COLO829 (cell line): ENCODE results near the gene BNIP3.
"Not testable (repeated sequence)": the region's sequence is repeated elsewhere in the genome, so short reads cannot be mapped to it uniquely, and the experiment has no call there.

Source experiments
- DNase-seq: peaks from one replicate; pipeline ENCODE4 v3.0.0; 2012; ENCODE audit warnings: low spot score

BNIP3 gene

DNA sequence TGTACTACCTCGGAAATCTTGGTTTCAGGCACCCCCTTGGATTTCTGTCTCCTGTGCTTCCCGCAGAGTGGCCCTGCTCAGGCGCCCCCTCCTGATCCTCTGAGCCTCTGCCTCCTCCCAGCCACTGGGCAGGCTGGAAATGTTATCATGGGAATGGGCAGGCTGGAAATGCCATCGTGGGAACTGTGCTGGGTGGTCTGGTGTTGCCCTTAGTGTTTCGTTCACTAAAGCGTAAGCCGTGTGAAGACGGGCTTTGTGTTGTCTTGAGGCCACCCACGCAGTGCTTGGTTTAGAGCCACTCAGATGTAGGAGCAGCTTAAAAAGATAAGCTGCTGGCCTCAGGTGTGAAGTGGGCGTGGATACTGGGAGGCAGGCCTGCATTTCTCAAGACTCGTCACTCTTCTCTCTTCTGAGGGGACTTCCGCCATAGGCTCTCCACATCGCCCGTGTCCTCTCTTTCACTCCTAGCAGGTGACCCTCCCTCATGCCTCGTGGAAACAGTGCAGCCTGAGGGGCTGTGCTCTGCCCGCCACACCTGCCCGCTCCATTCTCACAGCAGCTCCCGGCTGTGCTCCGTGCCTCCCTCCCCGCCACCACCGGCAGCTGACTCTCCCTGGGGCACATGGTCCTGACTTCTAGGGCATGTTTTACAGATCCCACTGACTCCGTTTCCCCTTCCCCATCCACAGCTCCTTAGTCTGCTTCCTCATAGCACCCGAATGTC is 52.4 kb downstream of the BNIP3 start:
- no peak for DNase-seq

DNA sequence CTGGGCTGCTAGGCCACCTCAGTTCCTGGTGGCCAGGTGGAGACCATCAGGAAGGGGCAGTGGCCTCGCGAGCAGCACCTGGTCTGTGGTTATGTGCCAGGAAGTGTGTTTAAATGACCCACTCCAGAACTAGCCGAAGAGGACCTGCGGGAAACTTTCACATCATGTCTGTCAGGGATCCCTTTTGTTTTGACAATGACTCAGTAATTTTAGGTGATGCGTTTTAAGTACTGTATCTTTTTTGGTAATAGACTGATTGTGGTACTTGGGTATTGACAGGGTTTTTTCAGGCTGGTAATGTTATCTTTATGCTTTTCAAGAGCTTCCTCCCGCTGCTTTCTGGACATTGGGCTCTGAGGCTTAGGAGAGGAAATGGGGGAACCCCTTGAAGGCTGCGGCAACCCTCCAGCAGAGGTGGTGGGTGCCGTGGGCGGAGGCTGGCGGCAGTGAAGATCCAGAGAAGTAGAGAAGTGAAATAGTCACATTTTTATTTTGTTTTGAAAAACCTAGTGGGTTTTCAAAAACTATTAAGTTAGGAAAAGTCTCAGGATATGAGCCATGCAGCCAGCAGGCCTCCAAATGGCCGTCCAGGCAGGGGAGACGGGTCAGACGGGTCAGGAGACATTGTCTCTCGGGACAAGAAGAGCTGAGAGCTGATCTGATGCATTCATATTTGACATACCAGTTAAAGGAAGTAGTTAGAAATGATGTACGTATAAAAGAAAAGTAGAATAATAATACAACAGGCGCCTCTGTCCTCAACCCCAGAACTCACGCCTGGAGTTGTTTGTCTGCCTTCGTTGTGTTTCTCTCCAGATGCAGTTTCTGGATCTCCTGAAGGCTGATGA is 53.3 kb downstream of the BNIP3 start:
- DNase-seq = no peak

DNA sequence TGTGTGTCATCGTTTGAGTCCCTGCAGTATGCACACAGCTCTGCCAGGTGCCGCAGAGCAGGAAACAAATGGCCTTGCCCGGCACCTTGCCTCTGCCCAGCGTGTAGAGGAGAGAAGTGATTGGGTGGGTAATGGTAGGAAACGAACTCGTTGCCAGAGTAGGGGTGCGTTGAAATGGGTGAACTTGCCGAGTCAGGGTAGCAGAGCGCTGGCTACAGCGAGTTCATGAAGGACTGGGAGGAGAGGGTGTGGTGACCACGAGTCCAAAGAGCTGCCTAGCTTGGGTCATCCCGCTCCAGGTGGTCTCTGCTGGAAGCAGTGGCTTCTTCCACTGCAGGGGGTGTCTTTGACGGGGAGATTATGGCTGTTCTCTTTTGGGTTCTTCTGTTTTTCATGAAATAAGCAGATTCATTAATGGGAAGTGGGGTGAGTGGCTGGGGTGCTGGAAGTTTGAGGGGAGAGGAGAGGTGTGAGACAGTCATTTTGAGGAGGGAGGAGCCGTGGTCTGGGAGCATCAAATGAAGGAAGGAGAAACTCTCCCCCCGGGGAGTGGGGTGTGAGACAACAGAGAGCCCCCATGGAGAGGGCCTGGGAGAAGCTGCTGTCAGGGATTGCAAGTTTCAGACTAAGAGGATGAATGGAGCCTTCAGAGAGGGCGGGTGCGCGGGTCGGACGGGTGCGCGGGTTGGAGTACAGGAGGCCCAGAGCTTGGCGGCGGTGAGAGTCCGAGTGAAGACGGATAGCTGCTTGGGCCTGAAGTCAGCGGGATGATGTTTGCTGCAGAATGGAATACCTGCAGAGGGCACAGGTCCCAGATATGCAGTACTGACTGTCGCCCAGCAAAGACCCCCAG is 54.8 kb downstream of the BNIP3 start:
- no peak for DNase-seq

DNA sequence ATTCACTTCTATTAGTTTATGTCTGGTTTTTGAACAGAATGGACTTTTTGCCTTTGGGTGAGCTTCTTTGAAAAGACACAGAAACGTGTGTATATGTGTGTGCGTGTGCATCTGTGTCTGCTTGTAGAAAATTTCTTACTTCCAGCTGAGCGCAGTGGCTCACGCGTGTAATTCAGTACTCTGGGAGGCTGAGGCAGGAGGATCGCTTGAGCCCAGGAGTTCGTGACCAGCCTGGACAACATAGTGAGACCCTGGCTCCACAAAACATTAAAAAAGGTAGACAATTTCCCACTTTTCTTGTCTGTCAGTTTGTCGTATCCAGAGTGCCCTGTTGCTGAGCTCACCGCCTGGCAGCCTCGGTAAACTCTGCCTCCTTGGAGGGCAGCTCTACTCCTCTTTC is 55.5 kb downstream of the BNIP3 start:
- DNase-seq = no peak

DNA sequence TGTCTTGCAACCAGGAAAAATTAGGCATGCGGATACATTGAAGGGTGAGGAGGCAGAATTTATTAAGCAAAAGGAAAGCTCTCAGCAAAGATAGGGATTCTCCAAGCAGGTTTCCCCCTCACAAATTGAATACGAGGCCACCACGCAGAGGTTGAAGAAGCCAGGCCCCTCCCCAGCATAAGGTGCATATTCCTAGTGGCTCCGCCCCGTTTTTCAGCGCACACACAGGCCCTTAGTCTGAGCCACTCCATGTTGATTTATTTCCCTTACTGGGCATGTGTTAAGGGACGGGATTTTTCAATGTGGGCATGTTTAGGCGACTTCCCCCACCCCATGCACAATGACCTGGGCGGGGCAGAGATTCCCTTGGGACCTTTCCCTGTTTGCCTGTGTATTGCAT is 56.0 kb downstream of the BNIP3 start:
- DNase-seq = no peak

DNA sequence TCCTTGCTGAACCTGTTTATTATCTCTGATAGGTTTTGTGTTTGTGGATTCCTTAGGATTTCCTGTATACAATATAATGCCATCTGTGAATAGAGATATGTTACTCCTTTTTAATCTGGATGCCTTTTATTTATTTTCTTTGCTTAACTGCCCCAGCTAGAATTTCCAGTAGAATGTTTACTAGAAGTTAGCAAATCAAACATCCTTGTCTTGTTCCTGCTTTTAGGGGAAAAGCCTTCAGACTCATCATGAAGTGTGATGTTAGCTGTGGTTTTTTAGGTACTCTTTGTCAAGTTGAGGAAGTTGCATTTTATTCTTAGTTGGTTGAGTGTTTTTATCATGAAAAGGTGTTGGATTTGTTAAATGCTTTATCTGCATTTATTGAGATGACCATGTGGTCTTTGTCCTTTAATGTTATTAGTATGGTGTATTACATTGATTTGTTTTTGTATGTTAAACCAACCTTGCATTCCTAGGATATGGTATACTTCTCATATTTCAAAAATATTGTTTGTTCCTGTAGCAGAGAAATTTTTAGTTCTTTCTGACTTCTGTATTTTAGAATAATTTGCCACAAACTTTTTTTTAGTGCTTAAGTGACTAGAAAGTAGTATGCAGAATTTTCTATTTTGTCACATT is 56.6 kb downstream of the BNIP3 start:
- no peak for DNase-seq

DNA sequence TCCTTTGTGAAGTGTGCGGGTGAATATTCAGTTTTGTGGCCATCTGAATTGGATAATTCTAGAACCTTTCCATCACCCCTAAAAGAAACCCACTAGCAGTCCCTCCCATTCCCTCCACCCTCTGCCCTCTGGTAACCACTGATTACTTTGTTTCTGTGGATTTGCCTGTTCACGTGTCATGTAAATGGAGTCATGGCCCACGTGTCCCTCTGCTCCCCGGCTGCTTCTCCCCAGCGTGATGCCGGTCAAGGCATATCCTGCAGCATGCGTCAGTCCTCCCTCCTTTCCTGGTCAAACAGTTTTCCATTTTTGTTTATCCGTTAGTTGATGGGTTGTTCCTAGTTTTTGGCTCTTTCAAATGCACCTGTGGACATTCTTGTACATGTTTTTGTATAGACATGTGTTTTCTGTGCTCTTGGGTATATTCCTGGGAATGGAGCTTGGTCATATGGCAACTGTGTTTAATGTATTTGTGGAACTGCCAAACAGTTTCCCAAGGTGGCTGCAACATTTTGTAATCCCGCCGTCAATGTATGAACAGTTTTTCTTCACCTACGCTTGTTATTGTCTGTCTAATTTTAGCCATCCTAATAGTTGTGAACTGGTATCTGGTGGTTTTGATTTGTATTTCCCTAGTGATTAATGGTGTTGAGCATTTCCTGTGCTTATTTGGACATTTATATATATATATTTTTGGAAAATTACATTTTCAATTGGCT is 58.5 kb downstream of the BNIP3 start:
- DNase-seq = no peak

DNA sequence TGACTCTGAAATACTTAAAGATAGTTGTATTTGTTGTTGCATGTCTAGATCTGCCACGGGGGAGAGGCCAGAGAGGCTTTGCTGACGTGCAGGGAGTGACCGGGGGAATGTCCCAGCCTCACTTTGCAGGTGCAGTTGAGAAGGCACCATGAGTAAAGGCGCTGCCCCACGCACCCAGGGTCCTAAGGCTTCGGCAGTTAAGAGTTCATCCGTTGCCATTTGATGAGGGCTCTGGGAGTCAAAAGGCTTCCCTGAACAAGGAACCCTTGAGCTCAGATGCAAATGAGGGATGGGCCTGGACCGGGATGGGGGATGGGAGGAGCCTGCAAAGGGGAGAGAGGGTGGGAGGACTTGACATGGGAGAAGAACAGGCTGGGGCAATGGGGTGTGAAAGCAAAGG is 60.5 kb downstream of the BNIP3 start:
- DNase-seq = no peak

DNA sequence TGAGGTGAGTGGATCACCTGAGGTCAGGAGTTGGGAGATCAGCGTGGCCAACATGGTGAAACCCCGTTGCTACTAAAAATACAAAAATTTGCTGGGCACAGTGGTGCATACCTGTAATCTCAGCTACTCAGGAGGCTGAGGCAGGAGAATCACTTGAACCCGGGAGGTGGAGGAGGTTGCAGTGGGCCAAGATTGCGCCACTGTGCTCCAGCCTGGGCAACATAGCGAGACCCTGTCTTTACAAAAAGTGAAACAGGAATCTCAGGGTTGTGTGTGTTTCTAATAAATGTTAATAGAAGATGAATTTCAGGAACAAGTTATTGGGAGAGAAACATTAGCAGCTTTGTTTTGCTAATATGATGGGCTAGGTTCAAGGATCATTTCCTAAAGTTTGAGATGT is 61.0 kb downstream of the BNIP3 start:
- no peak for DNase-seq

DNA sequence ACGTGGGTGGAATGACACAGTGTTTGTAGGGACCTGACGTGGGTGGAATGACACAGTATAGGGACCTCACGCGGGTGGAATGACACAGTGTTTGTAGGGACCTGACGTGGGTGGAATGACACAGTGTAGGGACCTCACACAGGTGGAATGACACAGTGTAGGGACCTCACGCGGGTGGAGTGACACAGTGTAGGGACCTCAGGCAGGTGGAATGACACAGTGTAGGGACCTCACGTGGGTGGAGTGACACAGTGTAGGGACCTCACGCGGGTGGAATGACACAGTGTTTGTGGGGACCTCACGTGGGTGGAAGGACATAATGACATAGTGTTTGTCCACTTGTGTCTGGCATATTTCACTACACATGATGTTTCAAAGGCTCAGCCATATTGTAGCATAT is 61.6 kb downstream of the BNIP3 start:
- DNase-seq = no peak

DNA sequence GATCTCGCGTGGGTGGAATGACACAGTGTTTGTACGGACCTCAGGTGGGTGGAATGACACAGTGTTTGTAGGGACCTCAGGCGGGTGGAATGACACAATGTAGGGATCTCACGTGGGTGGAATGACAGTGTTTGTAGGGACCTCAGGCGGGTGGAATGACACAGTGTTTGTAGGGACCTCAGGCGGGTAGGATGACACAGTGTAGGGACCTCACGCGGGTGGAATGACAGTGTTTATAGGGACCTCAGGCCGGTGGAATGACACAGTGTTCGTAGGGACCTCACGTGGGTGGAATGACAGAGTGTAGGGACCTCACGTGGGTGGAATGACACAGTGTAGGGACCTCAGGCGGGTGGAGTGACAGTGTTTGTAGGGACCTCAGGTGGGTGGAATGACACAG is 62.3 kb downstream of the BNIP3 start:
- DNase-seq = not testable (repeated sequence)
